T1000 (cell line): ENCODE data around the gene ACVR1B.

Source experiments
- DNase-seq: peaks from one replicate; lab custom pipeline; 2025; ENCODE audit warnings: mixed read lengths; lab: John Stamatoyannopoulos, UW

Gene ACVR1B

DNA sequence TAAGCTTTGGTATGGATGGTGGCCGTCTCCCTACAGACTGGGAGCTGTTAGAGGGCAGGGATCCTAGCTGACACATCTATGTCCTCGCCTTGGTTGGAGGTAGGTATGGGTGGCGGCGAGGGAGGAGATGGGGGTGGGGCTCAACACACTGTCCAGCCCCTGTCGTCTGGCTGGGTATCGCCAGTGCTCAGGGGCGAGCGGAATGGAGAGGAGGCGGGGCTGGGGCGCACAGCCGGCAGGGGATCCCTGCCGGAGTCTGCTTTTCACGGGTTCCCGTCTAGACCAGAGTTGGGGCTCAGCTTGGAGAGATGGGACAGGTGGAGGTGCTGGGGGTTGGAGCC lies 71.3 kb downstream of the ACVR1B start:
- DNase-seq: no peak

- peak; percentile 100 for DNase-seq
Measured at GRCh38 chr12:52023182-52023975, 71.9 kb downstream of the ACVR1B start.

DNA sequence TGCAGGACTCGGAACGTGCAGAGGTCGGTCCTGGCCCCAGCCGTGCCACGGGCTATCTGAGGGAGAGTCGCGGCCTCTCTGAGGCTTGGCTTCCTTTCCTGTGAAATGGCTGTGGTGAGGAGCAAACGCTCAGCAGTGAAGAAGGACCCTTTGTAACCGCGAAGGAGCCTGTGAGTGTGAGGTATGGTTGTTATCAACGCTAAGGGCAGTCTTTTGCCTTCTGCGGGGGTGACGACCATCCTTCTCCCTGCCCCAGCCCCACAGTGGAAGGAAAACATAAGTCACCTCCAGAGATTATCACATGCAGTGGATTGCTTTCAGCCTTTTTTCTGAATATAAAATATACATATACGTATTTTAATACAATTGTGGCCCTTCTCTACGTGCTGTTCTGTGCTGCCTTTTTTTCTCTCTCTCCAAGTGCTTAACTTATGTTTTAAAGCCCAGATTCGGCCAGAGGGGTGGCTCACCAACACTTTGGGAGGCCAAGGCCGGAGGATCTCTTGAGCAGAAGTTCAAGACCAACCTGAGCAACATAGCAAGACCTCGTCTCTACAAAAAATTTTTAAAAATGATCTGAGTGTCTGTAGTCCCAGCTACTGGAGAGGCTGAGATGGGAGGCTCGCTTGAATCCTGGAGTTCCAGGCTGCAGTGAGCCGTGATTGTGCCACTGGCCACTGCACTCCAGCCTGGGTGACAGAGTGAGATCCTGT lies 72.6 kb downstream of the ACVR1B start:
- no peak for DNase-seq

DNA sequence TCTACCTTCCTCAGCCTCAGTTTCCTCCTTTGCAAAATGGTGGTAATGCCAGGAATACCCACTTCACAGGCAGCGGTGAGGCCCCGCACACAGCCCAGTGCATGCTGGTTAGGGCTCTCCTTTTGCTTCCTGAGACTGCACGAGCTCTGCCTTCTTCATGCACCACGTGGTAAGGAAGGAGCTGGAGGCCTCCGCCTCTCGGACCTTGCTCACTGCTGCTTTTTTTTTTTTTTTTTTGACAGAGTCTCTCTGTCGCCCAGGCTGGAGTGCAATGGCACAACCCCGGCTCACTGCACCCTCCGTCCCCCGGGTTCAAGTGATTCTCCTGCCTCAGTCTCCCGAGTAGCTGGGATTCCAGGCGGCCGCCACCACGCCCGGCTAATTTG lies 73.3 kb downstream of the ACVR1B start:
- DNase-seq: no peak

GRCh38 chr12:52026263-52026662 lies 74.8 kb downstream of the ACVR1B start:
- DNase-seq: no peak

GRCh38 chr12:52027085-52027843 lies 75.8 kb downstream of the ACVR1B start:
- no peak for DNase-seq

GRCh38 chr12:52029685-52030084 lies 78.2 kb downstream of the ACVR1B start:
- DNase-seq: peak; percentile 100

DNA sequence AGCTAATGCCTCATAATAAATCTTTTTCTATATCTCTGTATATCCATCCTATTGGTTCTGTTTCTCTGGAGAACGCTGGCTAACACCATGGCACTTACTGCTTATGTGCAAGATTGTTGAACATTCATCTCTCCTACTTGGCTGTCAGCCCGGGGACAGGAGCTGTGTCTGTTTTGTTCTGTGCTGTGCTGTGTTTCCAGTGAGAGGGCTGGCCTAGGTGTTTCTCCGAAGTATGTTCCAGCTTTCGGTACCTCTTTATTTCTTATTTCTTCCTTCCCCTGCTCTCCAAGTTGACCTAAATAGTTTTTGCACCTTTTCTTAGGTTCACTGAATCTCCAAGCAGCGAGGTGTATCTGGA lies 80.9 kb downstream of the ACVR1B start:
- DNase-seq: peak; percentile 98

- DNase-seq: peak; percentile 100
Measured at GRCh38 chr12:52032804-52033445, 81.4 kb downstream of the ACVR1B start.

- no peak for DNase-seq
Measured at GRCh38 chr12:52033446-52034140, 82.1 kb downstream of the ACVR1B start.

- no peak for DNase-seq
Measured at GRCh38 chr12:52035190-52035589, 83.7 kb downstream of the ACVR1B start.

DNA sequence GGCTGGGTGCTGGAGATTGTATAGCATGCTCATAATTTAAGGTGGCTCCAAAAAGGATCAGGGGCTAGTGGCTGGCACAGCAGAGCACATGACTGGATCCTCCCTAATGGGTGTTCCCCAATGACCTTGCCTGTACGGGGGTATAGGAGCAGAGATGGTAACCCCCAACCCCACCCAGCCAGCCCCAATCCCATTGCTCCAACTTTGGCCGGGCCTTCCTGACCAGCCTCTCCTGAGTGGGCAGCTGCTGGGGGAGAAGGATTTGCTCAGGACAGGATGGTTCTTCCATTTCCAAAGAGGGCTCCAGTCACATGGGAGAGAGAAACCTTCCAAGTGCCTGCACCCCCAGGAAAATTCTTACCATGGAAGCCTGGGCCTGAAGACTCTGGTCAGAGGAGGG lies 84.4 kb downstream of the ACVR1B start:
- no peak for DNase-seq

DNA sequence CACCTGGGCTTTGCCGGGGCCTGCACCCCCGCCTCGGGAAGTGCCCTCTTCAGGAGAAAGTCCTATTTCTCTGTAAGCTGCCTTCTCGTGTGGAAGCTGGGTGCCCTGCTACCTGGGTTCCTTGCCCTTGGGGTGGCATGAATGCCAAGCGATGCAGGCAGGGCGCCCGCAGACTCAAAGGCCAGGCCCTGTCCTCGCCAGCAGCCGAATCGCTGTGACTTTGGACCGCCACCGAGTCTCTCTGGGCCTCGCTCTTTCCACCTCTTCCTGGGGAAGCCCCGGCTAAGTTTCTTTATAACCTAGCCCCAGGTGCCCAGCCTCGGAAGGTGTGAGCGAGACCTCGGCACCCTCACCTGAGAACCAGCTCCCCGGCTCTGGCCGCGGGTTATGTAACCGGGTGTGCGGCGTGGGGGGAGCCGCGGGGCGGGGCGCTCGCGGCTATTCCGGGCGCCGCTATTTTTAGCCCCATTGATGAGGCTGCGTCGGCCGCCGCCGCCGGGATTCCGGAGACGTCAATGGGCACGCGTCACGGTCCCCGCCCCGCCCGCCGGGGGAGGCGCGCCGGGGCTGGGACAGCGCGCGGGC lies 85.2 kb downstream of the ACVR1B start:
- peak; percentile 100 for DNase-seq

- peak; percentile 96 for DNase-seq
Measured at GRCh38 chr12:52037248-52037861, 85.9 kb downstream of the ACVR1B start.

DNA sequence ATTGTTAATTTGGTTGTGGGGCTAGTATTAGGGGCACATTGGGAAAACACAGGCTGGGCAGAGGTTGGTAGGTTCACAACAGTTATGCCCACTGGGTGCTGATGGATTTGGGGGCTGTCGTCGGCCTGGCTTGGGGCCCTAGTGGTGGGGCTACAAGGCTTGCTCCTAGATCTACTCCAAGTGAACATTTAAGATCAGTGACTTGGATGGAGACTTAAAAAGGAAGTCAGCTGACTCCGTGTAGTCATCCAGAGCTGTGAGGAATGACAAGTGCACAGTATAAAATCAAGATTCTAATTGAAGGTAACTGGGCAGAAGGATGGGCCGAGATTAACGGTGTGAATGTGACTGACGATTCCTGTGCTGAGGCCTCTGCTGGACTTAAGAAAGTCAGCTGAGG lies 86.9 kb downstream of the ACVR1B start:
- no peak for DNase-seq

DNA sequence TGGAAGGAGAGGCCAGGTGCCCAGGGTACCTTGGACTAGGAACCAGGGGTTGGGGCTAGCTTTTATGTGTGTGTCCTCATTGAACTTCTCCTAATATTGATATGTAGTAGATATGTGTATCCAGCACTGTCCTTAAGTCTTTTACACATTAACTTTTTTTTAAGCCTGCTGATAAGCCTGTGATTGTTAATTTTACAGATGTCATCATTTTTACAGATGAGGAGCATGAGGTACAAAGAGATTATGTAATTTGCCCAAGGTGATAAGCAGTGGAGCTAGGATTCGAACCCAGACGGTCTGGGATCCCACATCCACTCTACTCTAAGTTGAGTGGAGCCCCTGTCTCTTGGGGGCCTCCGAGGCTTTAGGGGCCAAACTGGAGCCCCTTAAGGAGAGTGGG lies 89.5 kb downstream of the ACVR1B start:
- no peak for DNase-seq

DNA sequence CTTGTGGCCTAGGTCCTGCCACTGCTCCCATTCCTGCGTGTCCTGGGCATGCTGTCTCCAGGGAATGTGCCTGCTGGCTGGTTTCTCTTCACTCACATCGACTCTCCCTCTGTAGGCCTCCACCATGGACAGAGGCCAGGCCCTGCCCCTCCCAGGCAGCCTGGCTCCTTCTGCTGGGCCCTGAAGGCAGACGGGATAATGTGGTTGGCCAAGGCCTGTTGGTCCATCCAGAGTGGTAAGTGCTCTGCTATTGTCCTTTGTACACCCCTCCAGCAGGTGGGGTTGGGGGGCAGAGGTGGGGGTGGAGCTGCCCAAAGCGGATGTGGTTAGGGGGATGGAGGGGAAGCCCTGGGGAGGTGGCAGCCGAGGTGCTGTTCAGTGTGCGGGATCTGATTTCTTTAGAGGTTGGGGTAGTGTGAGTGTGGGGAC lies 90.2 kb downstream of the ACVR1B start:
- no peak for DNase-seq

GRCh38 chr12:52042706-52043385 lies 91.3 kb downstream of the ACVR1B start:
- no peak for DNase-seq

DNA sequence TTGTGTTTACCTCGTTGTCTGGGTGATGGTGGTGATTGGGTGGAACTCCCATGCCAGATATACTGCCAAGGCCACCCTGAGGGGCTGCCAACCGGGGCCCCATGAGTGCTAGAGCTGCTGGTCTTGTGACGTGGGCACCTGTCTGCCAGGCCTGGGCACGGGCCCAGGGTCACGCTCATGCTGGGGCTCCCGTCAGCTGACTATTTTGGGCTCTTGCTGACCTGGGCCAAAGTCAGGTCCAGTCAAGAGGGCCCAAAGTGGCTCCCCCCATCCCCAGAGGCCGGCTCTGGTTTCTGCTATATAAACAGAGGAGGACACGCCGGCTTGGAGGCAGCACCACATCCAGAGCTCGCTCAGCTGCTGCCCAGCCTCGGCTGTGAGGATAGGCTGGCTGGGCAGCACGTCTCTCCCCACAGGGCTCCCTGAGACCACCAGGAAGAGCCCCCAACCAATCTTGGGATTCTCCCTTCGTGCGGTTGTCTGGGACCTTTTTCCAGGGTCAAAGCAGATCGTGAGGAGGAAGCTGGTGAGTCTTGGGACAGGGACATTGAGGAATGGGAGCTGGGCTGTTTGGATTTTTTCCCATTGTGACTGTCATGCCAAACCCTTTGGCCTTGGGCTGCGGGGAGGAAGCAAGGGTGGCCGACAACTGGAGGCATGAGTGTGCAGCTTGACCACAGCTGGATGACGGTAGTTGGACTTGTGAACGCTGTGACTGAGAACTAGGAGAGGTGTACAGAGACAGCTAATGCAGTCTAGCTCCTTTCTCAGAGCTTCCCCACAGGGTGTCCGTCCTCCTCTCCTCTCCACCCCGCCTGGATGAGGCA lies 92.1 kb downstream of the ACVR1B start:
- DNase-seq: no peak
